Colonic mucosa (tissue), 4 donors: ENCODE measurements around the gene TFDP3. TPM values are rescaled to one million over a fixed set of nuclear protein-coding genes. Genes with fewer than 3 reads are reported as not detected.

ENCODE experiments used
- DNase-seq: peaks from one replicate; pipeline ENCODE4 v3.0.0-alpha.2; 2020
- H3K27ac ChIP-seq: fragments of 200-600 bp; one replicate; pipeline ENCODE4 v1.8.0; 2021
- H3K27me3 ChIP-seq: fragments of 200-600 bp; one replicate; pipeline ENCODE4 v1.8.0; 2021
- H3K36me3 ChIP-seq: fragments of 200-600 bp; one replicate; pipeline ENCODE4 v1.8.0; 2021
- H3K4me1 ChIP-seq: fragments of 200-600 bp; one replicate; pipeline ENCODE4 v1.8.0; 2021; ENCODE audit warnings: mild to moderate bottlenecking
- H3K4me3 ChIP-seq: fragments of 200-600 bp; one replicate; pipeline ENCODE4 v1.8.0; 2021
- H3K9ac ChIP-seq, 2 donors: one replicate each; pipeline ENCODE4 v1.7.0; 2013; ENCODE audit warnings: control low read depth in 2 of 2, low read depth in 2 of 2, low read length in 2 of 2
- H3K9me3 ChIP-seq: fragments of 200-600 bp; one replicate; pipeline ENCODE4 v1.8.0; 2021
- CTCF ChIP-seq: fragments of 200-600 bp; IDR thresholded peaks from one replicate; pipeline ENCODE4 v1.8.0; 2022; ENCODE audit warnings: antibody characterized with exemption, mild to moderate bottlenecking
- intact Hi-C: fragments of 100-400 bp; cut with DNase I; formaldehyde crosslinking; loops from one replicate; pipeline ENCODE4 v1.14.1; 2022
- total RNA-seq, 2 donors: library from RNA; stranded (reverse); fragmentation: NEBNext Ultra II Directional in 1 of 2; extraction: Animal tissue kit (Norgen Biotek cat#: 25700) in 1 of 2; gene quantifications; one replicate each; pipeline ENCODE4 v1.2.1, GENCODE V29; 2021
- donor health status: healthy.
- donor health status: DM: no; HTN: no; CAD: no.
- donor health status: DM: no; HTN: no; CAD: no.

Gene TFDP3
- total RNA-seq, result not detected

GRCh38 chrX:133218329-133218728 is at the start of gene TFDP3:
Gene TFDP3, minus strand, starts transcription at chrX:133218354. Its CDS starts 95 bp downstream, at chrX:133218259.
- H3K27me3 ChIP-seq, result no peaks in the 10 kb centered on the region
- DNase-seq, result no peak
- no peak for TF ChIP-seq CTCF
- no peaks in the 10 kb centered on the region for H3K36me3 ChIP-seq
- intact Hi-C loops, result no loop called here
- no peak within 1 kb of the TSS for H3K4me3 ChIP-seq
- no peak within 1 kb of the TSS for H3K9ac ChIP-seq
- no peak within 1 kb of the TSS for H3K27ac ChIP-seq
- no peaks in the 10 kb centered on the region for H3K9me3 ChIP-seq
- no peaks in the 10 kb centered on the region for H3K4me1 ChIP-seq

- H3K27ac ChIP-seq, result no peak overlapping the region
- no peaks in the 10 kb centered on the region for H3K27me3 ChIP-seq
- H3K4me3 ChIP-seq, result no peak overlapping the region
- DNase-seq, result no peak
- no peaks in the 10 kb centered on the region for H3K4me1 ChIP-seq
- no peaks in the 10 kb centered on the region for H3K9me3 ChIP-seq
- intact Hi-C loops, result no loop called here
- no peak overlapping the region for H3K9ac ChIP-seq
- no peak for TF ChIP-seq CTCF
- H3K36me3 ChIP-seq, result no peaks in the 10 kb centered on the region
These were observed 49.5 kb upstream of the TFDP3 start for GRCh38 chrX:133267621-133268020.

- Histone ChIP-seq H3K9me3 (no peaks in the 10 kb centered on the region), H3K4me3 (no peak overlapping the region), H3K4me1 (no peaks in the 10 kb centered on the region), H3K27me3 (no peaks in the 10 kb centered on the region), H3K9ac (no peak overlapping the region), H3K36me3 (no peaks in the 10 kb centered on the region), H3K27ac (no peak overlapping the region)
- no peak for TF ChIP-seq CTCF
- intact Hi-C loops, result no loop called here
- DNase-seq, result no peak
These were observed 47.2 kb upstream of the TFDP3 start for GRCh38 chrX:133265331-133265730.

- H3K36me3 ChIP-seq, result no peaks in the 10 kb centered on the region
- intact Hi-C loops, result no loop called here
- DNase-seq, result no peak
- no peaks in the 10 kb centered on the region for H3K9me3 ChIP-seq
- H3K4me3 ChIP-seq, result no peak overlapping the region
- H3K4me1 ChIP-seq, result no peaks in the 10 kb centered on the region
- no peaks in the 10 kb centered on the region for H3K27me3 ChIP-seq
- no peak overlapping the region for H3K9ac ChIP-seq
- no peak overlapping the region for H3K27ac ChIP-seq
- no peak for TF ChIP-seq CTCF
These were observed 40.3 kb upstream of the TFDP3 start for GRCh38 chrX:133258481-133258880.

GRCh38 chrX:133254666-133255065 is 36.5 kb upstream of the TFDP3 start:
- Histone ChIP-seq H3K9ac (no peak overlapping the region), H3K27me3 (no peaks in the 10 kb centered on the region), H3K4me1 (no peaks in the 10 kb centered on the region), H3K9me3 (no peaks in the 10 kb centered on the region), H3K27ac (no peak overlapping the region), H3K36me3 (no peaks in the 10 kb centered on the region), H3K4me3 (no peak overlapping the region)
- TF ChIP-seq CTCF, result no peak
- intact Hi-C loops, result no loop called here
- no peak for DNase-seq

GRCh38 chrX:133251204-133251603 is 33.0 kb upstream of the TFDP3 start:
- TF ChIP-seq CTCF, result no peak
- H3K9me3 ChIP-seq, result no peaks in the 10 kb centered on the region
- no peaks in the 10 kb centered on the region for H3K36me3 ChIP-seq
- no peaks in the 10 kb centered on the region for H3K27me3 ChIP-seq
- no peak for DNase-seq
- no peak overlapping the region for H3K4me3 ChIP-seq
- intact Hi-C loops, result no loop called here
- no peak overlapping the region for H3K9ac ChIP-seq
- no peaks in the 10 kb centered on the region for H3K4me1 ChIP-seq
- no peak overlapping the region for H3K27ac ChIP-seq
